ELR (cell line): ENCODE measurements around the gene LDB2.
A peak's percentile ranks its signal among the peaks of the same experiment; 100 is the strongest.
"Not testable (repeated sequence)": the region's sequence is repeated elsewhere in the genome, so short reads cannot be mapped to it uniquely, and the experiment has no call there.

Source experiments
- DNase-seq: peaks from one replicate; pipeline ENCODE4 v3.0.0-alpha.2; 2015; ENCODE audit warnings: low read depth

The LDB2 gene

GRCh38 chr4:16646459-16646858, 252.0 kb downstream of the LDB2 start:
- no peak for DNase-seq

DNA sequence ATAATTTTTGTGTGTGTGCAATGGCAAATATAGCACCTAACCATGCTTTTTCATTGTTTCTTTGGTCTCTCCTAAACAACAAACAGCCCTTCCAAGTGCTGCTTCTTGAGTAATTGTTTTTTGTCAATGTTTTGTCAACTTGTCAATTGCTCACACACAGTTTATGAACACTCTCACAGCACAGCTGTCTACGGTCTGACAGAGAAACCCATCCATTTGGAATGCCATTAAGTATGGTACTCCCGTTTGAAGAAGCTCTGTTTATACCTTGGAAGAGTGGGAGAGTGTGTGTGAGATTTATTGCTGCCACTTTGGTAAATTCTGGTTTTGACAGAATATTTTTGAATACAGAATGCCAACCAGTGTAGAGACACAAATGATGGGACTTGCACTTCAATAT, 254.6 kb downstream of the LDB2 start:
- DNase-seq, result no peak

DNA sequence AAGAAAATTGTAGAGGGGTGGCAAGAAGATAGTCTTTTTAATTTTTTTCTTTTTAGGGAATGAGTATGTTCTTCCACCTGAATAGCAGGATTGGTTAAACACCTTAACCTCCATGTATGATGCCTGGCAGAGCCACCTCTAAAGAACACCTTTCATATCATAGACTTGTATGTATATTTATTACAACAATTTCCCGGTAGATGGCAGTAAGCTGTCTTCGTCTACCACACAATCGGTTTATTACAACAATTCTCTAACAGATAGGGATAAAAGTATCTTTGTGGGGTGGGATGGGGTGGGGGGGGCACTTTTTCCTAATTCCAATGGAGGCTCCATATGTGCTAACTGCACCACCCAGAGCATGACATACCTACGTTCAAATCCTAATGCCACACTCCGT, 255.5 kb downstream of the LDB2 start:
- peak; percentile 40 for DNase-seq

DNA sequence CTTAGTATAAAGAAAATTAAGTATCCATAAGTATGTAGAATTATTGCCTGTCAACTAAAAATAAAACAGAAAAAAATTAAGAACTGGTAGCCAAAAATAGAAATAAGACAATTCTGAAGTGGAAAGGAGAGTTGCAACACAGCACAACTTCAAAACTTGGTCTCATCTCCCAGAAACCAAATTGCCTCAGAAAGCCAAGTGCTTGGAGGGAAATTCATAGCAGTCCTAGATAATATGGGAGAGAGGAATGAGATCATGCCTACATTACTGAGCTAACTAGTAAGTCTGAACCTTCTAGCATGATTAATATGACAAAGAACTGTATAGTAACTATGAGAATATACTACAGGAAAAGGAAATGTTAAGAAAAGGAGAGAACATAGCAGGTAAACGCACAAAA, 256.5 kb downstream of the LDB2 start:
- no peak for DNase-seq

- DNase-seq, result peak; percentile 13
Observed at GRCh38 chr4:16636912-16637630, 261.4 kb downstream of the LDB2 start.

- DNase-seq, result no peak
Observed at GRCh38 chr4:16636304-16636703, 262.1 kb downstream of the LDB2 start.

GRCh38 chr4:16629274-16629673, 269.2 kb downstream of the LDB2 start:
- not testable (repeated sequence) for DNase-seq

DNA sequence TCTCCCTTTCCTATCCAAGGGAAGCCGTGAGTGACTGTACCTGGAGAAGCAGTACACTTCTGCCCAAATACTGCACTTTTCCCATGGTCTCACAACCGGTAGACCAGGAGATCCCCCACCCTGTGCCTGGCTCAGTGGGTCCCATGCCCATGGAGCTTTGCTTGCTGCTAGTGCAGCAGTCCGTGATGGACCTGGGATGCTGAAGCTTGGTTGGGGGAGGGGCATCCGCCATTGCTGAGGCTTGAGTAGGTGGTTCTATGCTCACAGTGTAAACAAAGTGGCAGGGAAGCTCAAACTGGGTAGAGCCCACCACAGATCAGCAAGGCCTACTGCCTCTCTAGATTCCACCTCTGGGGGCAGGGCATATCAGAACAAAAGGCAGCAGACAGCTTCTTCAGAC, 269.6 kb downstream of the LDB2 start:
- not testable (repeated sequence) for DNase-seq

DNA sequence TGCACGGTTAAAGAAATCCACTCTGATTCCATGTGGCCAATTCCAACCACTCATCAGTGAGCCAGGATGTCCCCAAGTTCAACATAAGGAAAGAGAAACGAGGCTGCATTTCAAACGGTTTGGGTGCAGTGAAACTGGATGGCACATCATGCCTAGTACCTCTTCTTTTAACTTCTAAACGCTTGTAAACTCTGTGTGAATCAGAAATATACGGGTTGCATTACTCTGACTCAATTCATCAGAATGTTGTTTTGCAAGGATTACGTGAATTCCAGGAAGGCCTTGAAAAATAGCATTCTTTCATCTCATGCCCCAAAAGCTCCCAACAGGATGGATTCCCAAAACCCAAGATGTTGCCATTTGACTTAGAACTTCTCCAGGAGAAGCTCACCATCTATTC, 270.4 kb downstream of the LDB2 start:
- DNase-seq, result peak; percentile 92

DNA sequence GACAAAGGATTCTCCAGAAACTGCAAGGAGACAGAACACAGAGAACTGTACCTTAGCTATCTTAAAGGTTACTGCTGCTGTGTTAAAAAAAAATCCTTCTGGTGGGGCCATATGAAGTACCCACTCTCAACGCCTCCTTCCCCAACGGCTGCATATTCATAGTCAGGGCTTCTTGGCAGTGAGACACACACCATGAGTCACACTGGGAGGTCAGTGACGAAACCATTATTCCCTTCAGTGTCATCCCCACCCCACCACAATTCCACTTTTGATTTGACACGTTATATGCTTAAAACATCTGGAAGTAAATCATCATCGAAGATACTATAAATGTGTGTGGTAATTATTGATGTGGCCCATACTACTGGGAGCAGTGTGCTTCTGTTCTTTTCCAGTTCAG, 271.5 kb downstream of the LDB2 start:
- peak; percentile 94 for DNase-seq

DNA sequence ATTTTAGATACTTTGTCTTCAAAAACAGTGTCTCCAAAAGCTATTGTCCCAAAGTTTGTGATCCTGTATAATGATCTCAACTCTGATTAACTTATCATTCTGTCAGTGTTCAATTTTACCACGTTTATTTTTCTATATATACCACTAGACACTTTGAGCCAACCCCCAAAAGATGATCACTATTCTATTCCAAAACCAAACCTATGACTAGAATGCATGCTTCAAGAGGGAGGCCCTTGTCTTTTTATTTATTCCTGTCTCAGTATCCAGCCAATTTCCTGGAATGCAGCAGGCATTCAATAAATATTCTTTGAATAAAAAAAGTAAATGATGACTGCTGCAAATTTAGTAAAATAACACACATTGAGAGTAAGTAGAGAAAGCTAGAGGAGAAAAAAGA, 275.6 kb downstream of the LDB2 start:
- no peak for DNase-seq

- no peak for DNase-seq
Observed at GRCh38 chr4:16617435-16617834, 281.0 kb downstream of the LDB2 start.

GRCh38 chr4:16617011-16617410, 281.4 kb downstream of the LDB2 start:
- DNase-seq, result no peak

- no peak for DNase-seq
Observed at GRCh38 chr4:16609170-16609758, 289.2 kb downstream of the LDB2 start.

GRCh38 chr4:16608611-16609125, 289.8 kb downstream of the LDB2 start:
- DNase-seq, result no peak

- DNase-seq, result peak; percentile 13
Observed at GRCh38 chr4:16608123-16608522, 290.3 kb downstream of the LDB2 start.

DNA sequence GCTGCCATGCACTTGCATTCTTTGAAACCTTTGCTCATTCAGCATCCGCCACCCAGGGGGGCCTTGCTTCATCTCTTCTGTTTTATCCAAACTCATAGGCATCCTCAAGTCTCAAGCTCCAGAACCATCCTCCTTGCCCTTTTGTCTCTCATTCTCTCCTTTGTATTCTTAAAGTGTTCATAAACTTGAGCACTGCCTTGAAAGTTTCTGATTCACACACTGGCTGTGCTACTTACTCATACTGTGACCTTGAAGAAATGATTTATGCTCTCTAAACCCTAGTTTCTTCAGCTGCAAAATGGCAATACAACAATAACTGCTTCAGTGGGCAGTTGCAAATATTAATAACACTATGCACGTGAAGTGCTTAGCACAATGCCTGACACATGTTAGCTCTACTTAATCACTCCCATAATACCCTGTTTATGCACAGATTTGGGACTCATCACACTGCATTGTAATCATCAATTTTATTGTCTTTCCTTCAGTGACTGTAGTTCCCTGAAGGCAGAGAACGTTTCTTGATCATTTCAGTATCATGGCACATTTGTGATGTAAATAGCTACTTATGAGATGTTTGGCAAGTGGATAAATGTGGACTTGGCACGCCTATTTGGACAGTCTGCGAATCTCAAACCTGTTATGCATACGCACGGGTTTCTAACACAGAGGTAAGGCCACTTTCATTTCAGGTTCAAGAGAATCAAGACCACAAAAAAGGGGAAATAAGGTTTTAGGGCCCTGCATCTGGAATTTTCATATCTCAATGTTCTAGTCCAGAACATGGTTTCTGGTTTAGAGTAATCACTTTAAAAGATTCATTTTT, 291.0 kb downstream of the LDB2 start:
- no peak for DNase-seq

GRCh38 chr4:16606691-16607090, 291.8 kb downstream of the LDB2 start:
- DNase-seq, result no peak

- DNase-seq, result no peak
Observed at GRCh38 chr4:16603178-16603577, 295.3 kb downstream of the LDB2 start.

- DNase-seq, result no peak
Observed at GRCh38 chr4:16598597-16599206, 299.7 kb downstream of the LDB2 start.

- DNase-seq, result peak; percentile 40
Observed at GRCh38 chr4:16597845-16598596, 300.4 kb downstream of the LDB2 start.

- DNase-seq, result no peak
Observed at GRCh38 chr4:16597443-16597842, 301.0 kb downstream of the LDB2 start.
